CD8-positive, alpha-beta memory T cell (primary cell): ENCODE results near the gene GALNT6. TPM values are rescaled to one million over a fixed set of nuclear protein-coding genes. Genes with fewer than 3 reads are reported as not detected.
"Not testable (repeated sequence)": the region's sequence is repeated elsewhere in the genome, so short reads cannot be mapped to it uniquely, and the experiment has no call there.

Experiments used
- CTCF ChIA-PET: fragments of 350-600 bp; sonication (Branson Sonifier 250); formaldehyde crosslinking; loops from one replicate; lab custom pipeline; 2021; ENCODE audit warnings: antibody characterized with exemption; lab: Charles Lee
- POLR2A ChIA-PET: fragments of 350-600 bp; sonication (Branson Sonifier 250); formaldehyde crosslinking; loops from one replicate; lab custom pipeline; 2021; ENCODE audit warnings: antibody characterized with exemption; lab: Charles Lee
- DNase-seq, 5 donors: peaks; one replicate each; pipeline versions ENCODE4 v3.0.0 to v3.0.0-alpha.2; 2020 to 2022; ENCODE audit warnings: mixed read lengths in 1 of 5
- H3K27ac ChIP-seq: one replicate; pipeline ENCODE4 v1.7.0; 2013; ENCODE audit warnings: low read depth, mild to moderate bottlenecking, low read length, moderate library complexity
- H3K27me3 ChIP-seq: 2 replicates; pipeline ENCODE4 v1.7.0; 2013; ENCODE audit warnings: low read length, mild to moderate bottlenecking; ENCODE audit not compliant: insufficient read depth, poor library complexity, severe bottlenecking
- H3K36me3 ChIP-seq: 2 replicates; pipeline ENCODE4 v1.7.0; 2013; ENCODE audit warnings: mild to moderate bottlenecking, low read length, moderate library complexity; ENCODE audit not compliant: insufficient read depth
- H3K4me1 ChIP-seq: 2 replicates; pipeline ENCODE4 v1.7.0; 2013; ENCODE audit warnings: mild to moderate bottlenecking, low read length, moderate library complexity; ENCODE audit not compliant: insufficient read depth
- H3K4me3 ChIP-seq: 2 replicates; pipeline ENCODE4 v1.7.0; 2013; ENCODE audit warnings: mild to moderate bottlenecking, low read length
- H3K9me3 ChIP-seq: 2 replicates; pipeline ENCODE4 v1.7.0; 2013; ENCODE audit warnings: mild to moderate bottlenecking, low read length
- H3K27ac Mint-ChIP-seq, 8 donors: one replicate each; pipeline ENCODE4 v1.8.0; 2020 to 2021; ENCODE audit warnings: mixed read lengths in 8 of 8, mild to moderate bottlenecking in 6 of 8, inconsistent platforms in 3 of 8, moderate library complexity in 3 of 8
- H3K27me3 Mint-ChIP-seq, 2 donors: one replicate each; pipeline ENCODE4 v1.8.0; 2020 to 2021; ENCODE audit warnings: mixed read lengths in 2 of 2, mild to moderate bottlenecking in 1 of 2, moderate library complexity in 1 of 2
- H3K36me3 Mint-ChIP-seq, 3 donors: one replicate each; pipeline ENCODE4 v1.8.0; 2020 to 2021; ENCODE audit warnings: mixed read lengths in 3 of 3, inconsistent platforms in 1 of 3, mild to moderate bottlenecking in 1 of 3
- H3K4me1 Mint-ChIP-seq, 3 donors: one replicate each; pipeline ENCODE4 v1.8.0; 2020 to 2021; ENCODE audit warnings: mixed read lengths in 3 of 3, inconsistent platforms in 1 of 3, mild to moderate bottlenecking in 1 of 3
- H3K4me3 Mint-ChIP-seq, 7 donors: one replicate each; pipeline ENCODE4 v1.8.0; 2020 to 2021; ENCODE audit warnings: mixed read lengths in 7 of 7, mild to moderate bottlenecking in 6 of 7, moderate library complexity in 4 of 7, inconsistent platforms in 2 of 7
- H3K9me3 Mint-ChIP-seq, 5 donors: one replicate each; pipeline ENCODE4 v1.8.0; 2020 to 2022; ENCODE audit warnings: mixed read lengths in 5 of 5, mild to moderate bottlenecking in 3 of 5, moderate library complexity in 2 of 5, inconsistent platforms in 1 of 5
- polyA plus RNA-seq: library from polyadenylated mRNA; unstranded; fragments of 300-500 nt; fragmentation: Illumina TruSeq; gene quantifications from one replicate; pipeline ENCODE4 v1.2.3, GENCODE V29; 2021
- total RNA-seq, 2 experiments: library from RNA; stranded (reverse); gene quantifications; one replicate each; pipeline ENCODE4 v1.2.3, GENCODE V29; 2021

GALNT6 gene
- total and polyA plus RNA-seq, 3 experiments from 2014 or later: 13.3 to 15.6 (median 13.5) TPM

DNA sequence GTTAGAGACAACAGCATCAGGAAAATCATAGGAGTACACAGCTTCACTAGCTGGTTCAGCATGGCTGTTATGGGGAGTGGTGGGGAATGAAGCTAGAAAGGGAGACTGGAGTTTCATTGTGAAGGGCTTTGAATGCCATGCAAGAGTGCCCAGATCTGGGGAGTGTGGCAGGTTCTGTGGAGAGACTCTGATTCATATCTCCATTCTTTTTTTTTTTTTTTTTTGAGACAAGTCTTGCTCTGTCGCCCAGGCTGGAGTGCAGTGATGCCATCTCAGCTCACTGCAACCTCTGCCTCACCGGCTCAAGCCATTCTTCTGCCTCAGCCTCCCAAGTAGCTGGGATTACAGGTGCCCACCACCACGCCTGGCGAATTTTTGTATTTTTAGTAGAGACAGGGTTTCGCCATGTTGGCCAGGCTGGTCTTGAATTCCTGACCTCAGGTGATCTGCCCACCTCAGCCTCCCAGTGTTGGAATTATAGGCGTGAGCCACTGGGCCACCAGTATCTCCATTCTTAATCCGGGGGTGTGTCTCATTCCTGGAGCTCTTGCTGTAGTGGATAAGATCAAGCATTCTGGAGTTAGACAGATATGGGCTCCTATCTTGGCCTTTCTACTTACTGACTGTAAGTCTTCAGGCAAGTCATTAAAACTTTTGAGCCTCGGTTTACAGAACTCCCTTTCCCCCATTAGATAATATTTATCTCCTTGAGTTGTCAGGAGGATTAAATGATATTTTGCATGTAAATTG is 73.0 kb downstream of the GALNT6 start:
- H3K9me3 Mint-ChIP-seq, H3K9me3 ChIP-seq, H3K27me3 Mint-ChIP-seq, H3K27me3 ChIP-seq, H3K36me3 ChIP-seq: not testable (repeated sequence)
- peaks cover 65 to 89% (median 83%) of the 10 kb centered on the region in 3 donors for H3K4me1 Mint-ChIP-seq
- Histone ChIP-seq H3K4me1 (peaks cover 76% of the 10 kb centered on the region), H3K4me3 (peak overlapping the region; percentile 56), H3K27ac (peak overlapping the region; percentile 60)
- peak overlapping the region; percentile 81 to 100 (median 94) for H3K27ac Mint-ChIP-seq
- peak overlapping the region; percentile 57 to 99 (median 92) for H3K4me3 Mint-ChIP-seq
- ChIA-PET POLR2A (interaction anchor here (0.6 to 2.1 kb wide), 7 partner anchors 8 to 100 kb away, joined by 3 to 8 read pairs (median 4); partner anchors contain the start of genes DAZAP2 and POU6F1), CTCF (interaction anchor here (1.3 to 9.2 kb wide), 4 partner anchors 8 to 23 kb away, joined by 3 to 67 read pairs (median 7); no protein-coding TSS in a partner anchor)
- peak in 1 of 5 donors; percentile 12 for DNase-seq
- peaks cover 22 to 51% (median 29%) of the 10 kb centered on the region in 3 donors for H3K36me3 Mint-ChIP-seq

DNA sequence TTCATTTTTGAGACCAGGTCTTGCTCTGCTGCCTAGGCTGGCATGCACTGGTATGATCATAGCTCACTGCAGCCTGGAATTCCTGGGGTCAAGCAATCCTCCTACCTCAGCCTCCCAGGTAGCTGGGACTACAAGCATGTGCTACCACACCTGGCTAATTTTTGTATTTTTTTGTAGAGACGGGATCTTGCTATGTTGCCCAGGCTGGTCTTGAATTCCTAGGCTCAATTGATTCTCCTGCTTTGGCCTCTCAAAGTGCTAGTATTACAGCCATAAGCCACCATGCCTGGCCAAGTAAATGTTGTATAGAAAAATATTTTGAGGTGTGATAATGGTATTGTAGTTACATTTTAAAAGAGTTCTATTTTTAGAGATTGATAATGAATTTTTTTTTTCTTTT is 79.8 kb downstream of the GALNT6 start:
- Mint-ChIP-seq H3K27me3 (no peaks in the 10 kb centered on the region), H3K4me1 (peaks cover 64 to 86% (median 77%) of the 10 kb centered on the region in 3 donors), H3K9me3 (no peaks in the 10 kb centered on the region), H3K36me3 (peaks cover 10 to 75% (median 21%) of the 10 kb centered on the region in 3 donors), H3K4me3 (peak overlapping the region in 3 of 7 donors; percentile 23 to 78 (median 44)), H3K27ac (peak overlapping the region in 6 of 8 donors; percentile 24 to 95 (median 74))
- H3K27me3 ChIP-seq: no peaks in the 10 kb centered on the region
- ChIA-PET CTCF (interaction anchor here (1.7 to 2.0 kb wide), 2 partner anchors 9 to 30 kb away, joined by 7 read pairs; no protein-coding TSS in a partner anchor), POLR2A (no interaction called here)
- no peaks in the 10 kb centered on the region for H3K9me3 ChIP-seq
- no peak overlapping the region for H3K4me3 ChIP-seq
- no peak for DNase-seq
- H3K4me1 ChIP-seq: peaks cover 65% of the 10 kb centered on the region
- no peak overlapping the region for H3K27ac ChIP-seq
- H3K36me3 ChIP-seq: peaks cover 38% of the 10 kb centered on the region

DNA sequence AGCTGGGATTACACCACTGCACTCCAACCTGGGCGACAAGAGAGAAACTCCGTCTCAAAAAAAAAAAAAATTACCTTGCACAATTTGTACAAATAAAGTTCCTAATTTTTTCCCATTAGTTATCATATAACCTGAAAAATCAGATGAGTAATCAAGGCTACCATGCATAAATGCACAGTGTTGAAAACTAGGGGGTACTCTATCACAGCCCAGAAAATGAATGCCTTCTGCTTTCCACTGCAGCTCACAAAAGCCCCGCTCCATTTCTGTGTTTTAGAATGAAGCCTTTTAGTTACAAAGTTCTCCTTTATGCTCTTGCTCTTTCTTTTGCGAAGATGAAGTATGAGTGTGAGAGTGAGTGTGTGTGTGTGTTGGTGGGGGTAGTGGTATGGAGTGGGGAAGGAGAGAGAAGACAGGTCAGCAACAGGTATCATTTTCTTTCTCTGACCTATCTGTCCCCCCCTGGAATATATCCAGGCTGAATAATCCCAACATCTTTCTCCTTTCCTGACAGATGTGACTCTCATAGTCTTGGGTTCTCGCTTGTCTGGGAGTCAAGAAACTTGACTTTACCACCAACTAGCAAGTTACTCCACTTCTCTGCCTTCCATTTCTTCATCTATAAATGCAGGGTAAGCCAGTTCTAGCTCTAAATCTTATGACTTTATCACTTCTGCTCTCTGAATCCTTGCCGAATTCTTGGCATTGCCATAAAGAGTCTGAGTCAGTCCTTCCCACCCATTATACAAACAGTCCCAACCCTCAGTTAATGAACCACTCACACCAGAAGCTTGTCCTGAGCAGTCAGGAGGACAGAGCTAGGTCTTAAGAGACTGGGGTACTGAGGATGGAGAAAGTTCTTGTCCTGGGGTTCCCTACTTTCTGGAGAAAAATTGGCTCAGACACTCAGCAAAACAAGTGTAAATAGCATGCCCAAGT is 83.3 kb downstream of the GALNT6 start:
- DNase-seq: peak in 1 of 5 donors; percentile 23
- H3K27ac Mint-ChIP-seq: peak overlapping the region; percentile 69 to 97 (median 88)
- ChIA-PET POLR2A (interaction anchor here (0.6 to 1.2 kb wide), 3 partner anchors 10 to 33 kb away, joined by 3 to 8 read pairs (median 5); no protein-coding TSS in a partner anchor), CTCF (interaction anchor here (0.7 to 2.1 kb wide), 7 partner anchors 10 to 67 kb away, joined by 3 to 29 read pairs (median 3); no protein-coding TSS in a partner anchor)
- H3K4me3 ChIP-seq: no peak overlapping the region
- H3K27me3 Mint-ChIP-seq: no peaks in the 10 kb centered on the region
- H3K27me3 ChIP-seq: no peaks in the 10 kb centered on the region
- no peaks in the 10 kb centered on the region for H3K9me3 ChIP-seq
- peaks cover 52% of the 10 kb centered on the region for H3K36me3 ChIP-seq
- peaks cover 9 to 80% (median 20%) of the 10 kb centered on the region in 3 donors for H3K36me3 Mint-ChIP-seq
- H3K9me3 Mint-ChIP-seq: no peaks in the 10 kb centered on the region
- peaks cover 48% of the 10 kb centered on the region for H3K4me1 ChIP-seq
- H3K4me3 Mint-ChIP-seq: peak overlapping the region in 3 of 7 donors; percentile 53 to 62 (median 55)
- no peak overlapping the region for H3K27ac ChIP-seq
- peaks cover 69 to 81% (median 77%) of the 10 kb centered on the region in 3 donors for H3K4me1 Mint-ChIP-seq

DNA sequence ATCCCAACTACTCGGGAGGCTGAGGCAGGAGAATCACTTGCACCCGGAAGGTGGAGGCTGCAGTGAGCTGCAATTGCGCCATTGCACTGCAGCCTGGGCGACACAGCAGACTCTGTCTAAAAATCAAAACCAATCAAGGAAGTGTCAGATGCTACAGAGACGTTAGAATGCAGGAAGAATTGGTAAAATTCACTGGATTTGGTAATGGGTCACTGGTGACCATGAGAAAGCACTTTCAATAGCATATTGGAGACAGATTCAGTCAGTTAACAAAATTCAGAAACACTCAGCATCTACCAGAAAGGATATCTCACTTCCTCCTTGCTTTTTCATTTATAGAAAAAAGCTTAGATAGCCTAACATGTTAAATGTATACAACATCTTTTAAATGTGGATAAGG is 84.7 kb downstream of the GALNT6 start:
- Mint-ChIP-seq H3K27me3 (no peaks in the 10 kb centered on the region), H3K36me3 (peaks cover 6 to 83% (median 23%) of the 10 kb centered on the region in 3 donors), H3K4me3 (peak overlapping the region in 1 of 7 donors; percentile 73), H3K4me1 (peaks cover 64 to 72% (median 72%) of the 10 kb centered on the region in 3 donors), H3K27ac (peak overlapping the region in 7 of 8 donors; percentile 3 to 80 (median 43)), H3K9me3 (no peaks in the 10 kb centered on the region)
- Histone ChIP-seq H3K9me3 (no peaks in the 10 kb centered on the region), H3K4me1 (peaks cover 40% of the 10 kb centered on the region), H3K4me3 (no peak overlapping the region), H3K36me3 (peaks cover 58% of the 10 kb centered on the region), H3K27me3 (no peaks in the 10 kb centered on the region), H3K27ac (no peak overlapping the region)
- no peak for DNase-seq
- POLR2A ChIA-PET: no interaction called here
- CTCF ChIA-PET: interaction anchor here (0.9 to 1.4 kb wide), 4 partner anchors 16 to 34 kb away, joined by 3 to 4 read pairs (median 4); no protein-coding TSS in a partner anchor

Other genes with a start within 250 kb of the GALNT6 start
- gene TFCP2, start 218.3 kb downstream of the GALNT6 start, total RNA-seq: 10 to 100 TPM; 41.0 to 41.9 TPM
- gene TFCP2, start 218.3 kb downstream of the GALNT6 start, polyA plus RNA-seq: 13.9 TPM
- 10 to 100 TPM; 12.0 to 15.4 TPM for gene POU6F1, start 173.3 kb downstream of the GALNT6 start, total RNA-seq
- gene POU6F1, start 173.3 kb downstream of the GALNT6 start, polyA plus RNA-seq: 2.2 TPM
- gene DAZAP2, start 152.6 kb downstream of the GALNT6 start, total RNA-seq: 100 to 1,000 TPM in 1 of 2 experiments, 10 to 100 TPM in 1; 97.2 to 100 TPM
- 1,407 TPM for gene DAZAP2, start 152.6 kb downstream of the GALNT6 start, polyA plus RNA-seq
- gene SMAGP, start 121.0 kb downstream of the GALNT6 start, total RNA-seq: under 1 TPM; 0.72 to 0.84 TPM
- gene SMAGP, start 121.0 kb downstream of the GALNT6 start, polyA plus RNA-seq: 28.9 TPM
- 10 to 100 TPM; 55.9 to 57.3 TPM for gene BIN2, start 67.2 kb downstream of the GALNT6 start, total RNA-seq
- 366 TPM for gene BIN2, start 67.2 kb downstream of the GALNT6 start, polyA plus RNA-seq
- not detected for gene CELA1, start 44.7 kb downstream of the GALNT6 start, total RNA-seq
- gene CELA1, start 44.7 kb downstream of the GALNT6 start, polyA plus RNA-seq: 0.71 TPM
- gene SLC4A8, start 33.4 kb upstream of the GALNT6 start, total RNA-seq: 1 to 10 TPM; 2.0 to 2.2 TPM
- gene SLC4A8, start 33.4 kb upstream of the GALNT6 start, polyA plus RNA-seq: 0.64 TPM
- gene SCN8A, start 199.8 kb upstream of the GALNT6 start, total RNA-seq: 1 to 10 TPM in 1 of 2 experiments, under 1 TPM in 1; 0.66 to 1.1 TPM
- gene SCN8A, start 199.8 kb upstream of the GALNT6 start, polyA plus RNA-seq: 0.83 TPM